Loucy (cell line): ENCODE measurements around the gene CALR.
A peak's percentile ranks its signal among the peaks of the same experiment; 100 is the strongest.

Experiments used
- H2AFZ ChIP-seq: fragments of 200-600 bp; sonication (generic); 2 replicates; pipeline ENCODE4 v1.6.0; 2016; ENCODE audit warnings: antibody characterized with exemption, mild to moderate bottlenecking, low read length, moderate library complexity
- H3F3A ChIP-seq: fragments of 200-600 bp; 2 replicates; pipeline ENCODE4 v1.6.0; 2016; ENCODE audit warnings: antibody characterized with exemption, low read depth, mild to moderate bottlenecking
- H3K27me3 ChIP-seq: fragments of 200-600 bp; sonication (generic); 2 replicates; pipeline ENCODE4 v1.6.1; 2014; ENCODE audit warnings: low read length, mild to moderate bottlenecking; ENCODE audit not compliant: insufficient read depth, poor library complexity, severe bottlenecking
- H3K36me3 ChIP-seq: fragments of 200-600 bp; sonication (generic); 2 replicates; pipeline ENCODE4 v1.6.1; 2016; ENCODE audit warnings: low read length; ENCODE audit not compliant: insufficient read depth
- H3K4me1 ChIP-seq: fragments of 200-600 bp; sonication (generic); 2 replicates; pipeline ENCODE4 v1.5.1; 2014; ENCODE audit warnings: low read length, mild to moderate bottlenecking; ENCODE audit not compliant: insufficient read depth, poor library complexity, severe bottlenecking
- H3K4me2 ChIP-seq: fragments of 200-600 bp; sonication (generic); 2 replicates; pipeline ENCODE4 v1.6.0; 2014; ENCODE audit warnings: antibody characterized with exemption, low read length, low read depth, mild to moderate bottlenecking; ENCODE audit not compliant: poor library complexity, severe bottlenecking
- H3K4me3 ChIP-seq: fragments of 200-600 bp; sonication (generic); 2 replicates; pipeline ENCODE4 v1.5.1; 2014; ENCODE audit warnings: low read length, mild to moderate bottlenecking, mixed read lengths; ENCODE audit not compliant: poor library complexity, severe bottlenecking
- H3K79me2 ChIP-seq: fragments of 200-600 bp; sonication (generic); 2 replicates; pipeline ENCODE4 v1.6.1; 2014; ENCODE audit warnings: low read length; ENCODE audit not compliant: insufficient read depth
- H3K9ac ChIP-seq: fragments of 200-600 bp; sonication (generic); 2 replicates; pipeline ENCODE4 v1.6.0; 2014; ENCODE audit warnings: mild to moderate bottlenecking, low read depth, low read length, moderate library complexity; ENCODE audit not compliant: poor library complexity, severe bottlenecking
- H3K9me2 ChIP-seq: fragments of 200-600 bp; sonication (generic); replicated peaks from 2 replicates; pipeline ENCODE4 v1.6.1; 2016; ENCODE audit warnings: low read depth, low read length, mixed read lengths
- H3K9me3 ChIP-seq: fragments of 200-600 bp; sonication (generic); 2 replicates; pipeline ENCODE4 v1.6.1; 2014; ENCODE audit warnings: mild to moderate bottlenecking, antibody characterized with exemption, low read length, low read depth; ENCODE audit not compliant: insufficient read depth
- H4K20me1 ChIP-seq: fragments of 200-600 bp; sonication (generic); 2 replicates; pipeline ENCODE4 v1.6.0; 2014; ENCODE audit warnings: antibody characterized with exemption, low read length, mild to moderate bottlenecking; ENCODE audit not compliant: insufficient read depth, poor library complexity, severe bottlenecking
- CTCF ChIP-seq: fragments of 200-600 bp; sonication (generic); conservative IDR thresholded peaks from 2 replicates; pipeline ENCODE4 v1.5.1; 2014; ENCODE audit warnings: mild to moderate bottlenecking, antibody characterized with exemption, low read length
- EZH2phosphoT487 ChIP-seq: fragments of 200-600 bp; IDR thresholded peaks from 2 replicates; pipeline ENCODE4 v1.6.1; 2018; ENCODE audit warnings: antibody characterized with exemption, mild to moderate bottlenecking, moderate library complexity, borderline replicate concordance

Gene CALR

GRCh38 chr19:12991296-12991695, 52.9 kb downstream of the CALR start:
- Histone ChIP-seq H3K4me3 (no peak overlapping the region), H3K27me3 (no peaks in the 10 kb centered on the region), H2AFZ (no peak overlapping the region), H3K9me2 (no peaks in the 10 kb centered on the region), H3F3A (no peaks in the 10 kb centered on the region), H4K20me1 (no peaks in the 10 kb centered on the region), H3K4me1 (peaks cover 6% of the 10 kb centered on the region), H3K9ac (no peak overlapping the region), H3K36me3 (no peaks in the 10 kb centered on the region), H3K9me3 (no peaks in the 10 kb centered on the region), H3K79me2 (no peaks in the 10 kb centered on the region), H3K4me2 (no peak overlapping the region)
- TF ChIP-seq EZH2phosphoT487 (no peak), CTCF (no peak)

DNA sequence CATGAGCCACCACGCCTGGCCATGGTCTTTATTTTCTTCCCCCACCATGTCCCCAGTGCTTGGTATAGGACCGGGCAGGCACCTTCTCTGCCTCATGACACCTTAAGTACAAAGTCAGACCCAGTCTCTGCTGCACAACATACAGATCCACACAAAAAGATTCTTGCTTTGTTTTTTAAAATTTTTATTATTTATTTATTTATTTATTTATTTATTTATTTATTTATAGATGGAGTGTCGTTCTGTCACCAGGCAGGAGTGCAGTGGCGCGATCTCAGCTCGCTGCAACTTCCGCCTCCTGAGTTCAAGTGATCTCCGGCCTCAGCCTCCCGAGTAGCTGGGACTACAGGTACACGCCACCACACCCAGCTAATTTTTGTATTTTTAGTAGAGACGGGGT, 54.3 kb downstream of the CALR start:
- Histone ChIP-seq H3K4me2 (no peak overlapping the region), H3K79me2 (no peaks in the 10 kb centered on the region), H4K20me1 (no peaks in the 10 kb centered on the region), H2AFZ (no peak overlapping the region), H3K4me1 (peaks cover 6% of the 10 kb centered on the region), H3K27me3 (no peaks in the 10 kb centered on the region), H3K9ac (no peak overlapping the region), H3K9me3 (no peaks in the 10 kb centered on the region), H3F3A (no peaks in the 10 kb centered on the region), H3K9me2 (no peaks in the 10 kb centered on the region), H3K36me3 (no peaks in the 10 kb centered on the region), H3K4me3 (no peak overlapping the region)
- no peak for TF ChIP-seq EZH2phosphoT487
- TF ChIP-seq CTCF = no peak

- no peak overlapping the region for H3K9ac ChIP-seq
- no peaks in the 10 kb centered on the region for H3K27me3 ChIP-seq
- H3K4me2 ChIP-seq = no peak overlapping the region
- H3K9me2 ChIP-seq = no peaks in the 10 kb centered on the region
- H3K4me1 ChIP-seq = peaks cover 6% of the 10 kb centered on the region
- H3F3A ChIP-seq = no peaks in the 10 kb centered on the region
- no peaks in the 10 kb centered on the region for H3K9me3 ChIP-seq
- H3K4me3 ChIP-seq = no peak overlapping the region
- H3K79me2 ChIP-seq = no peaks in the 10 kb centered on the region
- no peaks in the 10 kb centered on the region for H4K20me1 ChIP-seq
- H2AFZ ChIP-seq = peak overlapping the region; percentile 36; the same call in 1 of the 2 replicates
- TF ChIP-seq EZH2phosphoT487 = no peak
- no peak for TF ChIP-seq CTCF
- no peaks in the 10 kb centered on the region for H3K36me3 ChIP-seq
Observed at GRCh38 chr19:12993562-12993961, 55.2 kb downstream of the CALR start.
